ENCODE data around the gene CHAMP1.

- TF ChIP-seq SPI1 (IDR thresholded peaks at IDR 0.05; ENCODE audit: borderline replicate concordance, low read depth) (no peak), POLR2AphosphoS5 (IDR thresholded peaks at IDR 0.05; ENCODE audit: low read depth) (no peak), REST (IDR thresholded peaks at IDR 0.05; ENCODE audit: insufficient replicate concordance, low read depth) (no peak)
- TF ChIP-seq, protein P1, sequence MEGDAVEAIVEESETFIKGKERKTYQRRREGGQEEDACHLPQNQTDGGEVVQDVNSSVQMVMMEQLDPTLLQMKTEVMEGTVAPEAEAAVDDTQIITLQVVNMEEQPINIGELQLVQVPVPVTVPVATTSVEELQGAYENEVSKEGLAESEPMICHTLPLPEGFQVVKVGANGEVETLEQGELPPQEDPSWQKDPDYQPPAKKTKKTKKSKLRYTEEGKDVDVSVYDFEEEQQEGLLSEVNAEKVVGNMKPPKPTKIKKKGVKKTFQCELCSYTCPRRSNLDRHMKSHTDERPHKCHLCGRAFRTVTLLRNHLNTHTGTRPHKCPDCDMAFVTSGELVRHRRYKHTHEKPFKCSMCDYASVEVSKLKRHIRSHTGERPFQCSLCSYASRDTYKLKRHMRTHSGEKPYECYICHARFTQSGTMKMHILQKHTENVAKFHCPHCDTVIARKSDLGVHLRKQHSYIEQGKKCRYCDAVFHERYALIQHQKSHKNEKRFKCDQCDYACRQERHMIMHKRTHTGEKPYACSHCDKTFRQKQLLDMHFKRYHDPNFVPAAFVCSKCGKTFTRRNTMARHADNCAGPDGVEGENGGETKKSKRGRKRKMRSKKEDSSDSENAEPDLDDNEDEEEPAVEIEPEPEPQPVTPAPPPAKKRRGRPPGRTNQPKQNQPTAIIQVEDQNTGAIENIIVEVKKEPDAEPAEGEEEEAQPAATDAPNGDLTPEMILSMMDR (IDR thresholded peaks at IDR 0.05; ENCODE audit: insufficient read depth, low read length) = no peak
Observed at GRCh38 chr13:114309086-114309485, 5.2 kb upstream of the CHAMP1 start.

All from HL-60 (cell line).